ENCODE data around the gene MEG3.
A peak's percentile ranks its signal among the peaks of the same experiment; 100 is the strongest.

Gene MEG3

DNA sequence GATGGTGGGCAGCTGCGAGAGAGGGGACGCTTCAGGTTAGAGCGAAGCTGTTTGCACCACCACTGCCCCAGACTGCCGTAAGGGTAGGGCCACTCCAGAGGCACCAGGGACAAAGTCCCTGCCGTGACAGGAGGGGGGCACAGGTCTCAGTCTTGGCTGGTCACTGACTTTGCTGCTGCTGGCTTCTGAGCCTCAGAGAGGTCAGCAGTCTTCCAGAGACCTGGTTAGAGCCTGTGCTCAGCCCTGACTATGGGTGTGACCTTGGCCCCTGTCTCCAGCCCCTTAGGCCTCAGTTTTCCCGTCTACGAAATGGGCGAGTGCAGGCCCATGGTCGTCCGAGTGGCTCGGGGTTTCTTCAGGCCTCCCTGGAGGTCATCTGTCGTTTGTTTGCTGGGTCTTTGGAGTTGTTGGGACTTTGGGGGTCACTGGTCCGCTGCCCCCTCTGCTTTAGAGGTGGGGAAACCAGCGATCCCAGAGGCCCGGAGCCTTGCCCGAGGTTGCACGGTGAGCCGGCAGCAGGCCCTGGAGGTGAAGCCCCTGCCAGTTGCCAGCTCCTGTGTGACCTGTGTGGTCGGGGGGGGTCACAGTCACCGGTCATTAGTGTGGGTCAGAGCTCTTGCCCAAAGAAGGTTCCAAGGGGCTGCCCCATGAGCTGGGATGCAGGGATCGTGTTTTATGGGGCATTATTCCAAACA lies 15.3 kb downstream of the MEG3 start:
- H3K4me3 ChIP-seq, result no peak overlapping the region
- H3K27ac ChIP-seq, result no peak overlapping the region

DNA sequence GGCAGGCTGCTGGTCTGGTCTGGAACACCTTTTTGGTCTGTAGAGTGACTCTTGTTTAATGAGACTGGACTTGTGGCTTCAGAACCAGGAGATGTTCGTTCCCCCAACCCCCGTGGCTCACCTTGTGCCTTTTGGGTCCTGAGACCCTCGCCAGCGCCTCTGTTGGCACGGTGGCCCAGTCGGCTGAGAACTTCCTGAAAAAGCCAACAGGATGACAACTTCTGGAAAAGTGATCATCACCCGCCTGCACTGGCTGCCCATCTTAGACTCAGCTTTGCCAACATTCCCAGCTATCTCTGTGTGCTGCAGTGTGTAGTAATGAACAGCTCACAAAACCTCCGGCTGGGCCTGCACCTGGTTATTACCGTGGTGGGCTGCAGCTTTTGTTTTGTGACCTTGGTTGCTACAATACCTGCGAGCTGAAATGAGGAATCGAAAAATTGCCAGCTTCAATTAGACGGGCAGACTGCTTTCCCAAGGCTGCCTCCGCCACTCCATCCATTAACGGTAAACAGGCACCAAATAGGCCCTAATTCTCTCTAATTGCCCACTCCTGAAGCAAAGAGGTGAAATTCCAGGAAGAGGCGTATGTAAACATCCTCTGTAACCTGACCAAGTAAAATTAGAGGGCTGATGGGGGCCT lies 16.0 kb downstream of the MEG3 start:
- Histone ChIP-seq H3K4me3 (no peak overlapping the region), H3K27ac (peak overlapping the region in 4 of 21 experiments; percentile 19 to 64 (median 36))

DNA sequence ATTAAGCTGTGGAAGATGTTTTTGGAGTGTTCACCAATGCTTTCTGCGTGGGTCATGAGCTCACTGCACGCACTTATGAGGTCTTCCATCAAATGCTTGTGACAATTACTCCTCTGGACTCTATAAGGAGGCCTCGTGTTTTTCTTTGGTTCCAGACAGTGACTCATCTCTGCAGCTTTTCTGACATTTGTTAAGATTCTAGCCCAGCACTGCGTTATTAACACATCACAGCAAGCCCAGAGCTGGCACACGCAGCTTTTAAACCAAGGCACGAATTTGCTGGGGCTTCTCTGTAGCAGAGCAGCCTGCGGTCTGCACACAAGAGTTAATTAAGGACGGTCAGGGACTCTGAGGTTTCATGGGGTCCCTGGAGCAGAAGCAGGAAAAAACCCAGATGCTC lies 16.9 kb downstream of the MEG3 start:
- peak overlapping the region in 5 of 21 experiments; percentile 28 to 66 (median 55) for H3K27ac ChIP-seq

DNA sequence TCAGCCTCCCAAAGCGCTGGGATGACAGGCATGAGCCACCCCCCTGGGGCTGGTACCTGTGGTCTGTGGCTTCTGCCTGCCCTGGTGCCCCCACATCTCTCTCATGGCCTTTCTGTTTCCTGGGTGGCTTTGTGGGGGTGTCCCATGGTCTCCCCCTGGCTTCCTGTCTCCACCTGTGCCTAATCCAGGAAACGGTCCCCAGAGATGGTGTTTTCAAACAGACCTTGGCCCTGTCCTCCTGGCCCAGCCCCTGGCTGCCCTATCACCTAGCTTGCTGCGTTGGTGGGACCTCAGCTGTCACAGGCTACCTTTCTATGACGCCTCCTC lies 18.1 kb downstream of the MEG3 start:
- Histone ChIP-seq H3K27ac (no peak overlapping the region), H3K4me3 (no peak overlapping the region)

More for the DNA sequence above, 16.9 kb downstream of the MEG3 start:
- H3K4me3 ChIP-seq, result no peak overlapping the region

DNA sequence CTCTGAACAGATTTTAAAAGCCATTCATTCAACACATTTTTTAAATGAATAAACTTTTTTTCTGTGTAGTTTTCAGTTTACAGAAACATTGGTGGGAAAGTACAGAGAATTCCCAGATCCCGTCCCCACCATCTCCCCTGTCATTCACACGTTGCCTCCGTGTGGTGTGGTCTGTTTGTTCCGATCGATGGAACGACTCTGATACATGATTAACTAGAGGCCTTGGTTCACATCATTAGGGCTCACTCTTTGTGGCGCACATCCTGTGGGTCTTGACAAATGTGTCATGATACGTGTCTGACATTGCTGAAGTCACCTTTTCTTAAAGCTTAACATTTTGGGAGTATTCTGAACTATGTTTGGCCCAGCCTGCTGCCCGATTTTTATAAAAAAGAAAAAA lies 18.5 kb downstream of the MEG3 start:
- Histone ChIP-seq H3K27ac (no peak overlapping the region), H3K4me3 (no peak overlapping the region)

DNA sequence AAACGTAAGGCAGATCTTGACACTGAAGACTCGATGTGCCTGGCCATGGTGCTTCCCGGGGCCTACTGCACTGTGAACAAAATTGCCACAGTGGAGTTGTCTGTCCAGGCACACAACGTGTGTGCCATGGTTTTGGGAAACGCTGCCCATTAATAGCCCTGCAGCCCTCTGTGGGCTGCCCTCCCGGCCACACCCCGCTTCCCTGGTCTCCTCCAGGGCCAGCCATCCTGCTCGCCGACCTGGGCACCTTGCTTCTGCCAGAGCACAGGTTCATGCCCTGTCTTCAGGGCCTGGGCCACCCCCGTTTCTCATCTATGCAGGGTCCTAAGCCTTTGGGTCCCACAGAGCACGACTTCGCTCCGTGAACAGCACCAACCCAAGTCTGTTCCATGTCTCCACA lies 18.9 kb downstream of the MEG3 start:
- H3K4me3 ChIP-seq, result no peak overlapping the region
- no peak overlapping the region for H3K27ac ChIP-seq

DNA sequence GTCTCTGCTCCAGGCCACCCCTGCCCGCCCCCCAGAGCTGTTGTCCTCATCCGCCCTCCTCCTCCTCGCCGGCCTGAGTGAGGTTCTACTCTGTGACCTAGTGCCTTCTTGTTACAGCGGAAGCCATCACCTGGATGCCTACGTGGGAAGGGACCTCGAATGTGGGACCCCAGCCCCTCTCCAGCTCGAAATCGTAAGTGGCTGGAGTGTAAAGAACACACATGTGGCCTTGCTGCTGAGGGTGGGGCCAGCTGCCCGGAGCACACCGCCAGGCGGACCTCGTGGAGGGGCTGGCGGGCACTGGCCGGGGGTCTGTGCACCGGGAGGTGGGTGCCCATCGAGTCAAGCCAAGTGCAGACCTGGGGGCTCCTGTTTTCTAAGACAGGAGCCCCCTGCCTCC lies 19.4 kb downstream of the MEG3 start:
- Histone ChIP-seq H3K4me3 (no peak overlapping the region), H3K27ac (no peak overlapping the region)

DNA sequence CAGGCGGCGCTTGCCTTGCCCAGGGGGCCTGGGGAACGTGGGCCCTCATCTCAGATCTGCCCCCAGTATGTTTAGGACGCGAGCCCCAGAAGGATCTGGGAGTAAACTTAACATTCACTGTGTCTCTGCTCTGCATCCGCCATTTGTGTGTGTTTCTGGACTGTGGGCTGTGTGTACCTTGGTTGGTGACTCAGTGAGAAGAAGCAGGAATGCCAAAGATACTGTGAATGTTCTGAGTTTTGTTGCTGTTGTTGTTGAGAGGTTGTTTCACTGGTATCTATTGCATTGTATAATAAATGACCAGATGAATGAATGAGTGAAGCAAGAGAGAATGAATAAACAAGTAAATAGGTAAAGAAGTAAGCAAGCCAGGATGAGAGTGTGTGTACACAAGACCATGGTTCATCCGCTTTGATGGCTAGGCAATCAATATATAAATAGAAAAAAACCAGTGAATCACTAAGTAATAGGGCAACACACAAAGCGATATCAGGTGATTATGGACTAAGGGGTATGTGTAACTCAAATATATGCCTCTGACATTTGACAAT lies 20.5 kb downstream of the MEG3 start:
- no peak overlapping the region for H3K27ac ChIP-seq
- no peak overlapping the region for H3K4me3 ChIP-seq

DNA sequence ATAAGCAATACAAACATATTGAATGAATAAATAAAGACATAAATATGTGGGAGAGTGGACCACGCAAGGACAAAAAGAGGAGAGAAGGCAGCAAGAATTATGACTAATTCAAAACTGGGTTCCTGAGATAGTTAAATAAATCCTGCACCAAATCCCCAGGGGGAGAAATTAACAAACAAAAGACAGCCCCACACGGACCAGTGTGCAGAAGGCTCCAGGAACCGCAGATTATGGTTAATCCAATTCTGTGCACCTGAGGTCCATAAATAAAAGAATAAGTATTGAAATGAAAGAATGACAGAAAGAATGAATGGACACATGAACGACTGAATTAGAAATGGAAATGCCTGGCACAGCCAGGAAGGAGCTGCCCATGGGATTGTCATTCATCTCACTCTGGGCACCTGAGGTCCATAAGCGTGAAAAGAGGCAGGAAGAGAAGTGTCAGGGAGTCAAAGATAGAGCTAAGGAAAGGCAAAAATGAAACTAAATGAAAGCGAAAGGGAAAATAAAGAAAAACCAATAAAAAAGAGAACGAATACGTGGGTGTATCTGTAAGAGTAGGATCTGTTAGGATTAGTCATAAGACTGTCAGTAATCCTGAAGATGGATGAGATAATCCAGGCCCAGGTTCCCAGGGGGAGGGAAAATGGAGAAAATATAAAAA lies 23.3 kb downstream of the MEG3 start:
- Histone ChIP-seq H3K27ac (no peak overlapping the region), H3K4me3 (no peak overlapping the region)

DNA sequence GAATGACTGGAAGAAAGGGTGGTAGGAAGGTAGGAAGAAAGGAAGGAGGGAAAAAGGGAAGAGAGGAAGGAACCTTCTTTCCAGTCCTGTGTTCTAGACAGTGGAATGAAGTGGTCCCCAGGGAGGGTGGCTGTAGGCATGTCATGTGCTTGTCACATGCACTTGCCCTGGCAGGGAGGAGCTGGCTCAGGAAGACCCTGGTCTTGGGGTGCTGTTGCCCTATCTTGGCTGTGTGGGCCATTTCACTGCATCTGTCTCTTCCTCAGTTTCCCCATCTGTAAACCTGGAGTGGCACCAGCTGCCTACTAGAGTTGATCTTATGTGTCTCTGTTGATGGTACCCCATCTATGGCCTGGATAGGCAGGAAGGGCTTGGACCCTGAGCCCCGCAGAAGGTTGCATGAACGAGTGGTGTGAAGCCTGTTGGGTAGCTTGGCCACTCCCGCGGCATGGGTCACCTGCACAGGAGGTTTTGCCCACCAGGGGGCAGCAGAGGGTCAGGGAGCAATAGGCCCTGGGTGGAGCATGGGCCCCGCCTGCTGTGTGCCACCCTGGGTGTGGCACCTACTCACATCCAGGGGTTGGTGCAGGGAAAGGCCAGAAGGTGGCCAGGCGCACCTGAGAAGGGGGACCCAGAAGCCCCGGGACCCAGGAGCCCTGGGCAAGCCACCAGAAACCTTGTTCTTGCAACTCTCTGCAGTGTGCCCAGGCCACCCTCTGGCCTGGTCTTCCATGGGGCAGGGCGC lies 25.1 kb downstream of the MEG3 start:
- H3K27ac ChIP-seq, result no peak overlapping the region
- no peak overlapping the region for H3K4me3 ChIP-seq

DNA sequence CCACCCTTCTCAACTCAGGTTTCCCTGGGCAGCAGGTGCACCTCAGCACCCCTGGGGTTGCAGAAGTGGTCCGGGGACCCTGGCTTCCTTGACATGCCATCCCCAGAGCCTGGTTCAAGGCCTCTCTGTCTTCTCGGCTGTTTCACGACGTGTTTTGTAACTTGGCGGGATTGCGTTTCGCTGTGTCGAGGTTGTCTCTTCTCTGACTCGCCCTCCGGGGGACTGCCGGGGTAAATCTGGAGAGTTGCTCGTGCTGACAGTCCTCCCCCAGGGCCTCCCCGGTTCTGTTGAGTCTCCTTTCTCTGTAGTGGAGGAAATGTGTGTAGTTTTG lies 25.6 kb downstream of the MEG3 start:
- no peak overlapping the region for H3K27ac ChIP-seq

DNA sequence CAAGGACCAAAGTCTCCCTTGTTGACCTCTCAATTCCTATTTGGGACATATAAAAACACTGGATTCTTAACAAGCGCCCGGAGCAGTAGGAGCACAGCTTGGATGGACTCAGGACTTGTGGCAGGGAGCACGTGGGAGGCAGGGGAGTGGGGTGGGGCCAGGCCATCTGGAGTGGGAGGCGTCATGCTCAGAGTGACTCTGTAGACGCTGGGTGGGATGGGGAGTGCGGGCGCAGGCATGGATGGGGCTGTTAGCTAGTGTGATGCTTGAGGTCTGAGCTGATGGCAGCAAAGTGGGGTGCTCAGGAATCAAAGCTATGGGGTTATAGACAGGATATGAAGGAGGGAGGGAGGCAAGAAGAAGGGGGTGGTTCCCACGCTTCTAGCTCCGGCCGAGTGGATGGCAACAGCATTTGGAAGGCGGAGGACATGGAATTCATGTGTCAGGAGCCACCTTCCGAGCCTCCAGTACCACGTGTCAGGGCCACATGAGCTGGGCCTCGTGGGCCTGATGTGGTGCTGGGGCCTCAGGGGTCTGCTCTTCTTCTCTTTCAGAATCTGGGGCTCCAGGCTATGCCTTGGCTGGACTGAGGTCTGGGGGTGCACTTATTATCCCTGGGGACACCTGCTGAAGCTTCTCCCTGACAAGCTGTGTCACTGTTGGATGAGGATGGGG lies 26.2 kb downstream of the MEG3 start:
- Histone ChIP-seq H3K27ac (no peak overlapping the region), H3K4me3 (no peak overlapping the region)

More for the DNA sequence above, 25.6 kb downstream of the MEG3 start:
- no peak overlapping the region for H3K4me3 ChIP-seq

DNA sequence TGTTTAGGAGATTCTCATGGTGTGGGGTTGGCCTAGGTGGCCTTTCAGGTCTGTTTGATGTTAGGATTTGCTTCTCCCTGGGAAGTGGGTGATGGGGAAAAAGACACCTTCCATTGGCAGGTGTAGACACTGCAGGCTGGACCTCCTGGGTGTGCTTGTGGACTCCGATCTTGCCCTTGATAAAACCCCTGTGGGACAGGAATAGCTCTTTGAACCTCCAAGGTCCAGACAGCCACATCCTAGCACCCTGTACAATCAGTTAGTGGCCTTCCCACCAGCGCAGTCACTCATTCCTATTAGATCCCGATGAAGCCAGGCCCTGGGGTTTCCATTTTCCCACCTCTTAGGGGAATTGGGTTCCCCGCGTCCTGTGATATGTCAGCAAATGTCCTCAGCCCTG lies 28.5 kb downstream of the MEG3 start:
- Histone ChIP-seq H3K27ac (no peak overlapping the region), H3K4me3 (no peak overlapping the region)

DNA sequence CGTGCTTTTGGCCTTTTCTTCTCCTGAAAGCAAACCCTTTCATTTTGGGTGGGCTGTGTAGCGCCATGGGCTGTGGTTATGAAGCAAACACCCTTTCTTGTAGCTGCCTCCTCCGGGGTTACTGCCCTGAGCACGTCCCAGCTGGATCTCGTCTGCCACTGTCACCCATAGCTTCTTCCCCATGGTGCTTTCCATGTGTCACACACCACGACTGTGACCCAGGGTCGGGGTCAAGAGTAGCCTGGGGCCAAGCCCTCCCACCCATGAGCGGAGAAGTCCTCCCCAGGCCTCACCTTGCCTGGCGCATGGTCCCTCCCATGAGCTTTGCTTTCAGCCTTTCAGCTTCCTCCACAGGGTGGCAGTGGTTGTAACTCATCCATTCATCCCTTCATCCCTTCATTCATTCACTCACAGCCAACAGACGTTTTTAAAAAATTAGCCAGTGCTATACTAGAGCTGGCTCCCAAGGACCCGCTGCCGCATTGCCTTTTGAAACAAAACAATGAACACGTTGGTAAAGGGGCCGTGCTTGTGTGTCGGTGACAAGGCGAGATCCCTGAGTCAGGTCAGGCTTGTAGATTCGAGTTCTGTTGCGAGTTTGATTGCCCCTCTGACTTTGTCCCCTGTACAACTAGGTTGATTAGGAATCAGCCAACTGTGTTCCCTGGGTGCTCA lies 29.5 kb downstream of the MEG3 start:
- Histone ChIP-seq H3K27ac (no peak overlapping the region), H3K4me3 (no peak overlapping the region)

DNA sequence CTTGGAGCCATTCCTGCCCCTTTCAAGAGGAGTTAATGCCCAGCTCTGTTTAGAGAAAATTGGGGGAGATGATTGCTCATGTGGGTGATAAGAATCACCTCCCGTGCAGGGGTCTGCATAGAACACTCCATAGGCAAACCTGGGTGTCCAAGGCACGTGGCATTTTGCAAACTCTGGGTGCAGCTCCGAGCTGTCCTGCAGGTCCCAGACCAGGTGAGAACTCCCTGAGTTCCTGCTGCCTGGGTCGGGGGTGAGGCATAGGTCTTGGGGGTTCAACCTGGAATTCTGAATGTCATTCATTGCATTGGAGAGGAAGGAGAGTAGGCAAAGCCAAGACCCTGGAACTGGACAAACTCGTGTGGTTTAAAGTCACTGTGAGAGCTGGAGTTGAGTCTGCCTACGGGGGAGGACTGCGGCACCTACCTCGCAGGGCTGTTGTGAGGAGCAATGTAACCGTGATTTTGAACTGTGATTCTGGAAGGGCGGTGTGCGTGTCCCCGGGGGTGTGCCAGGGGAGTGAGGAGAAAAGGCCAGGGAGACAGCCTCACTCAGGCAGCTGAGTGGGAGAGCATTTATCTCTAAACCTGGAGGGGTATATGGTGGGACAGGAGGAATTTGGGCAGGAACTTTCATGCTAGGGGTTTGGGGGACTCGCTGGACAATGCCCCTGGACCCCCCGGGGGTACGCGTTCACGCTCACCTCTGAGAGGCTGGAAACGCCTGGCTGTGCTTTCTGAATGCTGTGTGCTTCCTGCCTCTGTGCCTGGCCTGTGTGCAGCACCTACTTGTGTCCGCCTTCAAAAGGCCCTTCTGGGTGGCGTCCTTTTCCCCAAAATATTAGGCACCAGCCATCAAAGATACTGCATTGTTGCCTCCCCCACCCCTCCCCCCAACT lies 30.4 kb downstream of the MEG3 start:
- no peak overlapping the region for H3K4me3 ChIP-seq
- no peak overlapping the region for H3K27ac ChIP-seq

DNA sequence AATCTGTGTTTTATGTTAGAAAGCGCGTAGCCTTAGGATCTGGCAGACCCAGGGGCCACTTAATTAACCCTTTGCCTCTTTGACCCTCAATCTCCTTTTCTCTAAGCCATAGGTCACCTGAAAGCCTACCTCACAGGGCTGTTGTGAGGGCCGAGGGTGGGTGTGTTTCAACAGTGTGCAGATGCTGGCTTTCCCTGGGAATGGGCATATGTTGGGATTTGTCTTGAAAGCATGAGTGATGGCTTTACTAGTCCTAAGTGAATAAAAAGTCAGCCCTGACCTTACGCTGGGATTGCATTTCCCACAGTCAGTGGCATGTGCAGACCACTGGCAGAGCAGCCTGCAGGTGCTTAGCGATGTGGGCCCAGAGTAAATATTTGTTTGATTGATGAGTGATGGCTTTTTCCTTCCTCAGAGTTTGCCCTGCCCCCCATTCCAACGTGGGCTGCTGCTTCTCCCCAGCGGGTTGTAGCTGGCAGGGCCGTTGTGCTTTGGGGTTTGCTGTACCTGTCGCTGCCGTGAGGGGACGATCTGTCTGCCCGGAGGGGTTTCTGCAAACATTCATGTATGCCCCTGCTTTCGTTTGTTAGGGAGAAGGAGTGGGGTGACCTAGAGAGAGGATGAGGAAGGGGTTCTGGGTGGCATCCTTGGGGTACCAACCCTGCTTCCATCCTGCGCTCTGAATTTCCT lies 31.5 kb downstream of the MEG3 start:
- Histone ChIP-seq H3K4me3 (no peak overlapping the region), H3K27ac (no peak overlapping the region)

DNA sequence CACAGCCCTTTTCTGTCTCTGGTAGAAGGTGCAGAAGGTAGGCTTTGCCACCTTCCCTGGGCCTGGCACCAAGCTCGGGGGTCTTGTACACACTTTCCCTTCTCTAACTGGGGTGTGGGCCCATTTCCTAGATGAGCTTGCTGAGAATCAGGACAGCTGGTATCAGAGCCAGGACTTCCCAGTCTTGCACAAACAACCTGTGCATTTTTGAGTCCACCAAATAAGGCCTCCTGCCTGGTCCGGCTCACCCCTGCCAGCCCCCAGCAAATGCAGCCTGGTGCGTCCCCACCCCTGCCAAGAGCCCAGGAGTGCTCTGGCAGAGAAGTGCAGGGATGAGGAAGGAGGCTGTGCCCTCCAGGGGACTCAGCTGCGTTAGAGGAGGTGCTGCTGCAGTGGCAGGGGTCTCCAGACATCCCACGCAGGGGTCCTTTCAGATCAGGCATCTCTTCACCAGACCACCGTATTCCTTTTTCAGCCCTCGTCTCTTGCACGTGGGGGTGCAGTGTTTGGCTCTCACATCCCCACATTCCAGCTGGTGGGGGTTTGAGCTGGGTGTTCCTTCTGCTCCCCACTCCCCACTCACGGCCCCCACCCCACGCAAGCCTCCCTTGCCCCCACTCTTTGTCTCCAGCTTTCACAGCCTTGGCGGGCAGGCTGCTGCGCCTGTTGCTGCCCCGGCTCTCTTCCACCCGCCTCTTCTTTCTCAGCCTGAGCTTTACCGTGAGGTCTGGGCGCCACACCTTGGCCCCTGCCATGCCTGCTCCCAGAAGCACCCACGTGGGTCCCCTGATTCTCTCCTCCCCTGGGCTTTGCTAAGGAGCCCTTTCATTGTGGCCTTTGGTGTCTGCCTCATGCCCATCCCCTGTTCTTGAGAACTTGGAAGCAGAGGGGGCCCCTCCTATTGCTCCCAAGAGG lies 32.3 kb downstream of the MEG3 start:
- Histone ChIP-seq H3K4me3 (no peak overlapping the region), H3K27ac (no peak overlapping the region)
